ENCODE data around the gene GALNS.

DNA sequence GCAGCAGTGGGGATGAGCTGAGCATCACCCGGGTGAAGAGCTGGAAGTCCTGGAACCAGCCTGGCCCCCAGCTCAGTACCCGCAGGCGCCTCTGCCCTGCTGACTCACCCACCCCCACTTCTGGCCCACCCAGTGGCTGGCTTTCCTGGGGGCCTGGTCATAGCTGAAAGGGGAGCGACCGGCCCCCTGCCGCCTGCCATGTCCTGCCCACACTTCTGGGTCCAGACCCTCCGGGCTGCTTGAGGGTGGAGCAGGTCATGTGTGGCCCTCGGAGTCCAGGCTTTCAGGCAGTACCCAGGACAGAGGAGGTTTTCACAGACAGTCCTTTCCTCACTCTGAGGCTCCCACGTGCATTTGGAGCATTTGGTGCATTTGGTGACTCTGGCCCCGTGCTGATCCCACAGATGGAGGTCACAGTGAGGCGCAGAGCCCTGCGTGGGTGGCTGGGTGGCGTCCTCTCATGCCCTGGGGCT, 64.6 kb downstream of the GALNS start:
- TF ChIP-seq, protein P1, sequence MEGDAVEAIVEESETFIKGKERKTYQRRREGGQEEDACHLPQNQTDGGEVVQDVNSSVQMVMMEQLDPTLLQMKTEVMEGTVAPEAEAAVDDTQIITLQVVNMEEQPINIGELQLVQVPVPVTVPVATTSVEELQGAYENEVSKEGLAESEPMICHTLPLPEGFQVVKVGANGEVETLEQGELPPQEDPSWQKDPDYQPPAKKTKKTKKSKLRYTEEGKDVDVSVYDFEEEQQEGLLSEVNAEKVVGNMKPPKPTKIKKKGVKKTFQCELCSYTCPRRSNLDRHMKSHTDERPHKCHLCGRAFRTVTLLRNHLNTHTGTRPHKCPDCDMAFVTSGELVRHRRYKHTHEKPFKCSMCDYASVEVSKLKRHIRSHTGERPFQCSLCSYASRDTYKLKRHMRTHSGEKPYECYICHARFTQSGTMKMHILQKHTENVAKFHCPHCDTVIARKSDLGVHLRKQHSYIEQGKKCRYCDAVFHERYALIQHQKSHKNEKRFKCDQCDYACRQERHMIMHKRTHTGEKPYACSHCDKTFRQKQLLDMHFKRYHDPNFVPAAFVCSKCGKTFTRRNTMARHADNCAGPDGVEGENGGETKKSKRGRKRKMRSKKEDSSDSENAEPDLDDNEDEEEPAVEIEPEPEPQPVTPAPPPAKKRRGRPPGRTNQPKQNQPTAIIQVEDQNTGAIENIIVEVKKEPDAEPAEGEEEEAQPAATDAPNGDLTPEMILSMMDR (IDR thresholded peaks at IDR 0.05), result no peak
- TF ChIP-seq POLR2A (IDR thresholded peaks at IDR 0.05), result no peak
